Kidney tubule cell (primary cell): Measurements from ENCODE around the gene NCBP3.

ENCODE experiments used
- DNase-seq: peaks from one replicate; pipeline ENCODE4 v3.0.0-alpha.2; 2018; ENCODE audit warnings: low spot score

NCBP3 gene

GRCh38 chr17:3845621-3846436, at the start of gene NCBP3:
NCBP3 (minus strand) TSS chr17:3846246; CDS start chr17:3846223, 23 bp downstream.
- DNase-seq: peak; percentile 94

GRCh38 chr17:3895354-3895753, 49.3 kb upstream of the NCBP3 start:
- no peak for DNase-seq

- peak; percentile 64 for DNase-seq
Observed at GRCh38 chr17:3894911-3895343, 48.9 kb upstream of the NCBP3 start.

GRCh38 chr17:3894188-3894587, 48.1 kb upstream of the NCBP3 start:
- no peak for DNase-seq

GRCh38 chr17:3893720-3894116, 47.7 kb upstream of the NCBP3 start:
- DNase-seq: no peak

GRCh38 chr17:3893003-3893719, 47.1 kb upstream of the NCBP3 start, which contains the start of gene CAMKK1:
CAMKK1 (minus strand) TSS chr17:3893053; CDS start chr17:3885687, 7,366 bp downstream.
- peak; percentile 88 for DNase-seq

GRCh38 chr17:3892095-3892998, 46.3 kb upstream of the NCBP3 start:
- DNase-seq: peak; percentile 85

- DNase-seq: peak; percentile 19
Observed at GRCh38 chr17:3891626-3892094, 45.6 kb upstream of the NCBP3 start.

GRCh38 chr17:3890878-3891219, 44.8 kb upstream of the NCBP3 start:
- DNase-seq: peak; percentile 25

GRCh38 chr17:3890082-3890877, 44.2 kb upstream of the NCBP3 start:
- DNase-seq: peak; percentile 95

- no peak for DNase-seq
Observed at GRCh38 chr17:3889325-3890012, 43.4 kb upstream of the NCBP3 start.

- peak; percentile 88 for DNase-seq
Observed at GRCh38 chr17:3888343-3889171, 42.5 kb upstream of the NCBP3 start.

- DNase-seq: no peak
Observed at GRCh38 chr17:3887804-3888203, 41.8 kb upstream of the NCBP3 start.

- no peak for DNase-seq
Observed at GRCh38 chr17:3887394-3887793, 41.3 kb upstream of the NCBP3 start.

- DNase-seq: no peak
Observed at GRCh38 chr17:3886776-3887175, 40.7 kb upstream of the NCBP3 start.

GRCh38 chr17:3885970-3886369, 39.9 kb upstream of the NCBP3 start:
- DNase-seq: peak; percentile 61

GRCh38 chr17:3885271-3885670, 39.2 kb upstream of the NCBP3 start:
- no peak for DNase-seq

GRCh38 chr17:3884188-3884587, 38.1 kb upstream of the NCBP3 start:
- no peak for DNase-seq

GRCh38 chr17:3882276-3882675, 36.2 kb upstream of the NCBP3 start:
- no peak for DNase-seq

GRCh38 chr17:3880983-3881382, 34.9 kb upstream of the NCBP3 start:
- DNase-seq: no peak
